HEK293 (cell line): ENCODE results near the gene CCSER1.

Experiments used
- BCL11A ChIP-seq: fragments of 450-650 bp; formaldehyde crosslinking; IDR thresholded peaks from 2 replicates; pipeline ENCODE4 v1.5.1; 2016; ENCODE audit warnings: low read depth, missing biosample characterization, missing genetic modification characterization
- CTCF ChIP-seq: fragments of 450-650 bp; formaldehyde crosslinking; IDR thresholded peaks from 2 replicates; pipeline ENCODE4 v1.5.1; 2016; ENCODE audit warnings: missing biosample characterization, missing genetic modification characterization
- PRDM2 ChIP-seq: fragments of 450-650 bp; formaldehyde crosslinking; IDR thresholded peaks from 2 replicates; pipeline ENCODE4 v1.5.1; 2016; ENCODE audit warnings: missing biosample characterization, missing genetic modification characterization, borderline replicate concordance
- REPIN1 ChIP-seq: fragments of 450-650 bp; formaldehyde crosslinking; IDR thresholded peaks from 2 replicates; pipeline ENCODE4 v1.5.1; 2017; ENCODE audit warnings: missing biosample characterization, missing genetic modification characterization, low read depth
- REST ChIP-seq: fragments of 450-650 bp; formaldehyde crosslinking; IDR thresholded peaks from 2 replicates; pipeline ENCODE4 v1.5.1; 2016; ENCODE audit warnings: missing biosample characterization, missing genetic modification characterization
- YY1 ChIP-seq: fragments of 450-650 bp; formaldehyde crosslinking; IDR thresholded peaks from 2 replicates; pipeline ENCODE4 v1.5.1; 2018; ENCODE audit warnings: missing biosample characterization, missing genetic modification characterization
- ZFHX2 ChIP-seq: fragments of 450-650 bp; formaldehyde crosslinking; conservative IDR thresholded peaks from 2 replicates; pipeline ENCODE4 v1.5.1; 2016; ENCODE audit warnings: missing biosample characterization, missing genetic modification characterization
- ZNF560 ChIP-seq: fragments of 450-650 bp; formaldehyde crosslinking; IDR thresholded peaks from 2 replicates; pipeline ENCODE4 v1.5.1; 2017; ENCODE audit warnings: missing biosample characterization, missing genetic modification characterization, borderline replicate concordance
- ZNF610 ChIP-seq: fragments of 450-650 bp; formaldehyde crosslinking; IDR thresholded peaks from 2 replicates; pipeline ENCODE4 v1.5.1; 2016; ENCODE audit warnings: missing biosample characterization, missing genetic modification characterization, borderline replicate concordance
- ZNF701 ChIP-seq: fragments of 450-650 bp; formaldehyde crosslinking; IDR thresholded peaks from 2 replicates; pipeline ENCODE4 v1.5.1; 2016; ENCODE audit warnings: missing biosample characterization, missing genetic modification characterization
- ZNF704 ChIP-seq: fragments of 450-650 bp; formaldehyde crosslinking; IDR thresholded peaks from 2 replicates; pipeline ENCODE4 v1.5.1; 2016; ENCODE audit warnings: missing biosample characterization, missing genetic modification characterization
- ZNF792 ChIP-seq: fragments of 450-650 bp; formaldehyde crosslinking; IDR thresholded peaks from 2 replicates; pipeline ENCODE4 v1.5.1; 2016; ENCODE audit warnings: missing biosample characterization, missing genetic modification characterization

GRCh38 chr4:90769251-90769650, 642.1 kb downstream of the CCSER1 start:
- TF ChIP-seq CTCF (tag by site-specific recombination): no peak
- TF ChIP-seq YY1 (tag by site-specific recombination): no peak
- no peak for TF ChIP-seq PRDM2
- no peak for TF ChIP-seq ZNF792 (tag by site-specific recombination)
- no peak for TF ChIP-seq BCL11A (tag by site-specific recombination)
- no peak for TF ChIP-seq ZNF701 (tag by site-specific recombination)
- no peak for TF ChIP-seq REPIN1 (tag by site-specific recombination)
- no peak for TF ChIP-seq ZNF610
- no peak for TF ChIP-seq ZFHX2 (tag by site-specific recombination)
- TF ChIP-seq ZNF560 (tag by site-specific recombination): no peak
- TF ChIP-seq ZNF704 (tag by site-specific recombination): no peak
- TF ChIP-seq REST (tag by site-specific recombination): no peak
